Muscle layer of colon (tissue), 2 donors: ENCODE data around the gene HPGDS.

ENCODE experiments used
- H3K27ac ChIP-seq: one replicate; pipeline ENCODE4 v1.7.0; 2013; ENCODE audit warnings: low read depth, mild to moderate bottlenecking, low read length, moderate library complexity
- H3K27me3 ChIP-seq, 2 donors: one replicate each; pipeline ENCODE4 v1.7.0; 2013; ENCODE audit warnings: low read length in 2 of 2, mild to moderate bottlenecking in 2 of 2; ENCODE audit not compliant: insufficient read depth in 2 of 2, control insufficient read depth in 1 of 2
- H3K36me3 ChIP-seq: one replicate; pipeline ENCODE4 v1.7.0; 2013; ENCODE audit warnings: mild to moderate bottlenecking, low read length; ENCODE audit not compliant: insufficient read depth
- H3K4me1 ChIP-seq: one replicate; pipeline ENCODE4 v1.7.0; 2013; ENCODE audit warnings: mild to moderate bottlenecking, low read length; ENCODE audit not compliant: insufficient read depth
- H3K4me3 ChIP-seq, 2 donors: one replicate each; pipeline ENCODE4 v1.7.0; 2013; ENCODE audit warnings: low read length in 2 of 2, low read depth in 1 of 2, mild to moderate bottlenecking in 1 of 2, moderate library complexity in 1 of 2
- H3K9ac ChIP-seq: one replicate; pipeline ENCODE4 v1.7.0; 2013; ENCODE audit warnings: low read length
- H3K9me3 ChIP-seq: one replicate; pipeline ENCODE4 v1.7.0; 2013; ENCODE audit warnings: mild to moderate bottlenecking, low read length
- donor health status: abdominal sarcoma.
- donor health status: Adenocarcinoma of cecum.

The HPGDS gene

GRCh38 chr4:94251094-94251493 lies 91.5 kb downstream of the HPGDS start:
- Histone ChIP-seq H3K27ac (no peak overlapping the region), H3K4me1 (no peaks in the 10 kb centered on the region), H3K27me3 (no peaks in the 10 kb centered on the region), H3K9ac (no peak overlapping the region), H3K4me3 (no peak overlapping the region), H3K9me3 (no peaks in the 10 kb centered on the region), H3K36me3 (peaks cover 16% of the 10 kb centered on the region)
